ENCODE data around the gene EXPH5.

The EXPH5 gene

DNA sequence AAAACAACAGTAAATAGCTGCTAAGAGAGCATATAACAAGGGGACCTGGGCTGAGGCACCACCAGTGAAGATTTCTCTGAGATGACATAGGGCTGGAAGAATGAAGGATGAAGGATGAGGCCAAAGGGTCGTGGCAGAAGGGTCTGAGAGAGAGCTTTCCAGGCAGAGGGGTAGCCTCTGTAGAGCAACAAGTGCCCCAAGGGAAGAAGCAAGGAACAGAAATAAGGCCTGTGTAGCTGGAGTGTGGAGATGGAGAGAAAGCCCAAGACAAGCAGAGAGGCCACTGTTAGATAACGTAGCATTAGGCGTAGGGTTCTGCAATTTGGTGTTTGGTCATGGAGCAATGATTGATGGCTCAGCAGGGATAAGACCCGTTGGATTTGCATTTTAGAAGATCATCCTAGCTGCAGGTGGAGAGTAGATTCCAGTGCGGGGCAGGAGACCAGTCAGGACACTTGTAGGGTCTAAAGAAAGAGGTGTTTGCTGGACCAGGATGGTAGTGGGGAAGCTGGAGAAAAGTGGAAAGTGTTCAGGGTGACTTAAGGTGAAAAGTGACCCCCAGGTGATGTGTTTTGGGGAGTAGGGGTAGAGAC is 47.6 kb downstream of the EXPH5 start:
- TF ChIP-seq, protein P1, sequence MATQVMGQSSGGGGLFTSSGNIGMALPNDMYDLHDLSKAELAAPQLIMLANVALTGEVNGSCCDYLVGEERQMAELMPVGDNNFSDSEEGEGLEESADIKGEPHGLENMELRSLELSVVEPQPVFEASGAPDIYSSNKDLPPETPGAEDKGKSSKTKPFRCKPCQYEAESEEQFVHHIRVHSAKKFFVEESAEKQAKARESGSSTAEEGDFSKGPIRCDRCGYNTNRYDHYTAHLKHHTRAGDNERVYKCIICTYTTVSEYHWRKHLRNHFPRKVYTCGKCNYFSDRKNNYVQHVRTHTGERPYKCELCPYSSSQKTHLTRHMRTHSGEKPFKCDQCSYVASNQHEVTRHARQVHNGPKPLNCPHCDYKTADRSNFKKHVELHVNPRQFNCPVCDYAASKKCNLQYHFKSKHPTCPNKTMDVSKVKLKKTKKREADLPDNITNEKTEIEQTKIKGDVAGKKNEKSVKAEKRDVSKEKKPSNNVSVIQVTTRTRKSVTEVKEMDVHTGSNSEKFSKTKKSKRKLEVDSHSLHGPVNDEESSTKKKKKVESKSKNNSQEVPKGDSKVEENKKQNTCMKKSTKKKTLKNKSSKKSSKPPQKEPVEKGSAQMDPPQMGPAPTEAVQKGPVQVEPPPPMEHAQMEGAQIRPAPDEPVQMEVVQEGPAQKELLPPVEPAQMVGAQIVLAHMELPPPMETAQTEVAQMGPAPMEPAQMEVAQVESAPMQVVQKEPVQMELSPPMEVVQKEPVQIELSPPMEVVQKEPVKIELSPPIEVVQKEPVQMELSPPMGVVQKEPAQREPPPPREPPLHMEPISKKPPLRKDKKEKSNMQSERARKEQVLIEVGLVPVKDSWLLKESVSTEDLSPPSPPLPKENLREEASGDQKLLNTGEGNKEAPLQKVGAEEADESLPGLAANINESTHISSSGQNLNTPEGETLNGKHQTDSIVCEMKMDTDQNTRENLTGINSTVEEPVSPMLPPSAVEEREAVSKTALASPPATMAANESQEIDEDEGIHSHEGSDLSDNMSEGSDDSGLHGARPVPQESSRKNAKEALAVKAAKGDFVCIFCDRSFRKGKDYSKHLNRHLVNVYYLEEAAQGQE (IDR thresholded peaks at IDR 0.05; ENCODE audit: insufficient replicate concordance, low read depth): no peak
- TF ChIP-seq, protein P2, sequence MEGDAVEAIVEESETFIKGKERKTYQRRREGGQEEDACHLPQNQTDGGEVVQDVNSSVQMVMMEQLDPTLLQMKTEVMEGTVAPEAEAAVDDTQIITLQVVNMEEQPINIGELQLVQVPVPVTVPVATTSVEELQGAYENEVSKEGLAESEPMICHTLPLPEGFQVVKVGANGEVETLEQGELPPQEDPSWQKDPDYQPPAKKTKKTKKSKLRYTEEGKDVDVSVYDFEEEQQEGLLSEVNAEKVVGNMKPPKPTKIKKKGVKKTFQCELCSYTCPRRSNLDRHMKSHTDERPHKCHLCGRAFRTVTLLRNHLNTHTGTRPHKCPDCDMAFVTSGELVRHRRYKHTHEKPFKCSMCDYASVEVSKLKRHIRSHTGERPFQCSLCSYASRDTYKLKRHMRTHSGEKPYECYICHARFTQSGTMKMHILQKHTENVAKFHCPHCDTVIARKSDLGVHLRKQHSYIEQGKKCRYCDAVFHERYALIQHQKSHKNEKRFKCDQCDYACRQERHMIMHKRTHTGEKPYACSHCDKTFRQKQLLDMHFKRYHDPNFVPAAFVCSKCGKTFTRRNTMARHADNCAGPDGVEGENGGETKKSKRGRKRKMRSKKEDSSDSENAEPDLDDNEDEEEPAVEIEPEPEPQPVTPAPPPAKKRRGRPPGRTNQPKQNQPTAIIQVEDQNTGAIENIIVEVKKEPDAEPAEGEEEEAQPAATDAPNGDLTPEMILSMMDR (IDR thresholded peaks at IDR 0.05; ENCODE audit: insufficient read depth, low read length): no peak
- no peak for TF ChIP-seq SPI1 (IDR thresholded peaks at IDR 0.05; ENCODE audit: borderline replicate concordance, low read depth)
- TF ChIP-seq GABPA (IDR thresholded peaks at IDR 0.05; ENCODE audit: low read depth): no peak
- no peak for TF ChIP-seq POLR2AphosphoS5 (IDR thresholded peaks at IDR 0.05; ENCODE audit: low read depth)
- DNase-seq (ENCODE audit: low read depth in 1 of 2, low spot score in 1 of 2): no peak
- Histone ChIP-seq H3K4me3 (replicated peaks; ENCODE audit: insufficient read depth, low read length) (no peak overlapping the region), H3K27me3 (ENCODE audit: insufficient read depth, poor library complexity, severe bottlenecking) (no peaks in the 10 kb centered on the region), H3K27ac (replicated peaks) (no peak overlapping the region)

DNA sequence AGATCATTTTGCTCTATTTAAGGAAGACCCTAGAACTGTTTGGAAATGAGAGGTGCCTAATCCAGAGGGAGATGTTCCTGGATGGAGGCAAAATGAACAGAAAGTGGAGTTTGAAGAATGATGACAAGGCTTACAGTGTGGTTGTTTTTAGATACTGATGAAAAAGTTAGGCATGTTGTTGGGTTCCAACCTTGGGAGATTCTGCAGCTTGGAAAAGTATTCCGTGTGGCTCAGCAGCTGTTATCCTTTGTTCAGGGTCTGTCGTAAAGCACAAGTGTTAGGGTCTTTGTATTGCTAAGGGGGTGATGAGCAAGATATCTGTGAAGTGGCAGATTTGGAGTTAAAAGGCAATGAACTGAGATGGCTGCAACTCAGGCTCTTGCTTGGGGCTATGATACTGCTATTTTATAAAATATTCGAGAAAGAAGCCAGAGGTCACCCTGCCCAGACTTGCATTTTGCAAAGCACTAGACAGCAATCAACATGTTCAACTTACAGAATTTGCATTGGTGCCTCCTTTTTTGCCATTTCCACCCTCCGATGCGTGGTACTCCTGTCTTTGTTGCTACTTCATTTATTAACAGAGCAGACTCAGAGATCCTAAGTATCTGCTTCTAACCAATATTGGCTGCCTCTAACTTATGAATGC is 50.1 kb downstream of the EXPH5 start:
- no peak overlapping the region for H3K4me3 ChIP-seq (replicated peaks; ENCODE audit: insufficient read depth, low read length)
- no peak for DNase-seq (ENCODE audit: low read depth in 1 of 2, low spot score in 1 of 2)
- no peak overlapping the region for H3K27ac ChIP-seq (replicated peaks)
- no peak for TF ChIP-seq POLR2AphosphoS5 (IDR thresholded peaks at IDR 0.05; ENCODE audit: low read depth)
- TF ChIP-seq GABPA (IDR thresholded peaks at IDR 0.05; ENCODE audit: low read depth): no peak
- TF ChIP-seq, protein P1 (IDR thresholded peaks at IDR 0.05; ENCODE audit: insufficient replicate concordance, low read depth): no peak
- TF ChIP-seq, protein P2 (IDR thresholded peaks at IDR 0.05; ENCODE audit: insufficient read depth, low read length): no peak
- no peak for TF ChIP-seq SPI1 (IDR thresholded peaks at IDR 0.05; ENCODE audit: borderline replicate concordance, low read depth)
- no peaks in the 10 kb centered on the region for H3K27me3 ChIP-seq (ENCODE audit: insufficient read depth, poor library complexity, severe bottlenecking)

DNA sequence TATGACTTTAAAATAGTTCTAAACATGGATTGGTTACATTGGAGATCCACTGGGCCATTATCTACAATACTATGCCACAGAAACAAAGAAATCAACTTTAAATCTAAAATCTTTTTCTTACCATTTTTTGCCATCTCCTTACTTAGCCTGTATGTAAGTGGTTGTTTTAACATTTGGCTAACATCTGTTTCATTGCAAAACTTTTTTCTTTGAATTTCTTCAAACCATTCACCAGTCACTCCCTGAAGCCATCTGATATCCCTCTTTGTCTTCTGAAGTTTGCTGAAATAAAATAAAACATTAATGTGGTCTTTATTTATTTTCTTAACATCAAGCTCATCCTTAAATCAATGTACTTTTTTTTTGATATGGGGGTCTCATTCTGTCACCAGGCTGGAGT is 52.0 kb downstream of the EXPH5 start:
- no peak overlapping the region for H3K4me3 ChIP-seq (replicated peaks; ENCODE audit: insufficient read depth, low read length)
- TF ChIP-seq SPI1 (IDR thresholded peaks at IDR 0.05; ENCODE audit: borderline replicate concordance, low read depth) (no peak), GABPA (IDR thresholded peaks at IDR 0.05; ENCODE audit: low read depth) (no peak), POLR2AphosphoS5 (IDR thresholded peaks at IDR 0.05; ENCODE audit: low read depth) (no peak)
- TF ChIP-seq, protein P2 (IDR thresholded peaks at IDR 0.05; ENCODE audit: insufficient read depth, low read length): no peak
- TF ChIP-seq, protein P1 (IDR thresholded peaks at IDR 0.05; ENCODE audit: insufficient replicate concordance, low read depth): no peak

More for the DNA sequence above, 52.0 kb downstream of the EXPH5 start:
- DNase-seq (ENCODE audit: low read depth in 1 of 2, low spot score in 1 of 2): no peak
- H3K27ac ChIP-seq (replicated peaks): no peak overlapping the region
- peaks cover 2% of the 10 kb centered on the region for H3K27me3 ChIP-seq (ENCODE audit: insufficient read depth, poor library complexity, severe bottlenecking)

Measured in HL-60 (cell line).